Astrocyte of the cerebellum (primary cell): ENCODE data around the gene RBM15.

Experiments
- DNase-seq: peaks from one replicate; pipeline ENCODE4 v3.0.0-alpha.2; 2011; ENCODE audit warnings: low read depth
- H3K4me3 ChIP-seq: 2 replicates; pipeline ENCODE4 v1.5.1; 2011; ENCODE audit warnings: mild to moderate bottlenecking, low read depth, low read length, moderate library complexity
- CTCF ChIP-seq: IDR thresholded peaks from 2 replicates; pipeline ENCODE4 v1.5.1; 2012; ENCODE audit warnings: low read length, low read depth, moderate library complexity, mild to moderate bottlenecking; ENCODE audit errors: missing control alignments
- in situ Hi-C: cut with HindIII; loops from 2 replicates; pipeline ENCODE4 v1.10.0; 2017; ENCODE audit warnings: low sequenced_read_pairs

RBM15 gene

GRCh38 chr1:110309139-110309538 lies 30.0 kb upstream of the RBM15 start:
- no peak overlapping the region for H3K4me3 ChIP-seq
- in situ Hi-C loops, result no loop called here
- no peak for TF ChIP-seq CTCF
- no peak for DNase-seq

- no peak for TF ChIP-seq CTCF
- no peak for DNase-seq
- in situ Hi-C loops, result no loop called here
- H3K4me3 ChIP-seq, result no peak overlapping the region
Measured at GRCh38 chr1:110309767-110310166, 29.4 kb upstream of the RBM15 start.

GRCh38 chr1:110310300-110310699 lies 28.9 kb upstream of the RBM15 start:
- no peak for TF ChIP-seq CTCF
- no peak for DNase-seq
- H3K4me3 ChIP-seq, result no peak overlapping the region
- in situ Hi-C loops, result no loop called here

- DNase-seq, result peak; percentile 42
- in situ Hi-C loops, result no loop called here
- H3K4me3 ChIP-seq, result no peak overlapping the region
- peak; percentile 93 for TF ChIP-seq CTCF
Measured at GRCh38 chr1:110312188-110313121, 26.7 kb upstream of the RBM15 start.

GRCh38 chr1:110316735-110317134 lies 22.4 kb upstream of the RBM15 start:
- no peak for TF ChIP-seq CTCF
- in situ Hi-C loops, result no loop called here
- H3K4me3 ChIP-seq, result no peak overlapping the region
- no peak for DNase-seq

GRCh38 chr1:110318046-110318445 lies 21.1 kb upstream of the RBM15 start:
- H3K4me3 ChIP-seq, result no peak overlapping the region
- TF ChIP-seq CTCF, result no peak
- no peak for DNase-seq
- in situ Hi-C loops, result no loop called here
